ENCODE measurements around the gene PTGES2.
A peak's percentile ranks its signal among the peaks of the same experiment; 100 is the strongest.

PTGES2 gene

DNA sequence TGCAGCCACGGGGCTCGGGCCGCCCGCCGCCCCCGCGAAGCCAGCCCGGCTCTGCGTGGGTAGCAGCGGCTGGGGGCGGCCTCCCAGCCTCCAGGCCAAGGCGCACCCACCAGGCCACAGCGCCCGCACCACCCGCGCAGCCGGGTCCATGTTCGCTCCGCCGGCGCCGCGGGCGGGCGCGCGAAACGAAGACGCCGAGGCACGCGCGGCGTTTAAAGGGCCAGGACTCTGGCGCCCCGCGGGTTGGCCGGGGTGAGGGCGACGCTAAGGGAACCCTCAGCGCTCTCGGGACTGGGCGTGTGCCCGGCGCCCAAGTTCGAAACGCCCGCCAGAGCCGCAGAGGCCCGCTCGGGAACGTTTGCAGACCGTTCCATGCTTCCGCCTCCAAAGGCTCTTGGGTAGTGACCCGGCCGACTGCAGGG is at the start of gene PTGES2:
PTGES2 (minus strand) TSS at position 162 of the 422 bp plus-strand sequence; CDS start at position 150, 12 bp downstream.
- DNase-seq (ENCODE audit: low spot score): peak; percentile 88

DNA sequence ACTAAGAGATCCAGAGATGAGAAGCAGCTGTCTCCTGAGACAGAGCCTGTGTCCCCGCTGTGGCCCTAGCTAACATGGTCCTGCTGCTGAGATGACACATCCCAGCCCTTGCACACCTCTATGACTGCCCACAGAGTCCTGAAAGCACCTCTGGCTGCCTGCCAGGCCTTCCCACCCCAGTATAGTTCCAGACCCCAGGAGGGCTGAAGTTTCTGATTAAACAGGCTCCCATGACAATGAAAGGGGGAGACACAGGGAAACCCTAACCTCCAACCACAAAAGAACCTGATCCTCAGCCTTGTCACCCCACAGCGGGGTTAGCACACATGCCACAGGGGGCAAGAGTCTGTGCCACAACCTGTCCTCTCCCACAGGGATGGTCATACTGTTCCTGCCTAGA is 48.2 kb upstream of the PTGES2 start:
- no peak for DNase-seq (ENCODE audit: low spot score)

DNA sequence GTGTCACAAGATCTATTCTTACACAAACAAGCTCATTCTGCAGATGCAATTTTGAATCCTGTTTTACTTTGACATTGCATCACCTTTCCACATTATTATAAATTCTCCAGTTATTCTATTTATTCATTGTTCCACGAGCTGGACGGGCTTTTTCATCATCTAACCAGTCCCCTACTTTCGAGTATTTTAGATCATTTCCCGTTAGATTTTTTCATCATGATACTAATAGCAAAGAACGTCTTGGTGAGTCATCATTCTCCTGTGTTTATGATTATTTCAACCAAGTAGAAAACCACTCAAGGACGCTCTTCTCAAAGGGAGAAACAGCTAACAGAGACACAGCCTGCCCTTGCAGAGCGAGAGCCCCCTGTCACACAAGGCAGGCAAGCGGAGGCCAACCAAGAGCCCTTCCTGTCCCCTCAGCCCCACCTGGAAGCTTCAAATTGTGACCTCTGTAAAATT is 47.6 kb upstream of the PTGES2 start:
- DNase-seq (ENCODE audit: low spot score): no peak

DNA sequence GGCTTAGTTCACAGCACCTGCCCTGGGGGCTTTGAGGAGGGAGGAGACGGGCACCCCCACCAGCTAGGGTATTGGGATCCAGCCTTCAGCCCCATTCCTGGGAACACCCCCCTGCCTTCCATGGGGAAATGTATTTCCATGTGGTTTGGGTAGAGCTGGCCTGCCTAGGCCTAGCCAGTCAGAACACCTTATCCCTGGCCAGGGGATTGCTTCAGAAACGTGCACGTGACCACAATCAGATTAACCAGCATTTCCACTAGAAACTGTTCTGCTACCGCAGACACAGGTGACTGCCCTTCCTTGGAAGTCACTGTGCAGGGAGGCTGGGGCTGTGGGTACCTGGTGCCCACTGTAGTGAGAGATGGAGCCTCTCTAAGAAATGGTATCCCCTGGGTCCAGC is 46.5 kb upstream of the PTGES2 start:
- no peak for DNase-seq (ENCODE audit: low spot score)

DNA sequence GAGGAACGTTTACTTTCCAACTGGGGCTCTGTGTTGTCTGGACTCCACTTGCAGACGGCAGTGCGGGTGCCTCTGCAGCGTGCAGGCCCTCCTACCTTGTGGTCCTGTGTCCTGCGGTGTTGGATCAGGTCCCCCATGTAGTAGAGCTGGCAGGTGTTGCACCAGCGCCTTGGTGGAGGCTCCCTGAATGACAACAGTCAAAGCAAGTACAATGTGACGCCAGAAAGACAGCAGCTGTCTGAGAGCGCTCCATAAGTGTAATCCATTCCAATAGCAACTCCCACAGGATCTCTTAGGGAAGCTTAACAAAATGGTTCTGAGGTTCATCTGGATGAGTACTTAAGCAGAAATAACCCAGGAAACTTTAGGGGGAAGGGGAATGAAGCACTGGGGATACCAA is 42.4 kb upstream of the PTGES2 start:
- DNase-seq (ENCODE audit: low spot score): no peak

DNA sequence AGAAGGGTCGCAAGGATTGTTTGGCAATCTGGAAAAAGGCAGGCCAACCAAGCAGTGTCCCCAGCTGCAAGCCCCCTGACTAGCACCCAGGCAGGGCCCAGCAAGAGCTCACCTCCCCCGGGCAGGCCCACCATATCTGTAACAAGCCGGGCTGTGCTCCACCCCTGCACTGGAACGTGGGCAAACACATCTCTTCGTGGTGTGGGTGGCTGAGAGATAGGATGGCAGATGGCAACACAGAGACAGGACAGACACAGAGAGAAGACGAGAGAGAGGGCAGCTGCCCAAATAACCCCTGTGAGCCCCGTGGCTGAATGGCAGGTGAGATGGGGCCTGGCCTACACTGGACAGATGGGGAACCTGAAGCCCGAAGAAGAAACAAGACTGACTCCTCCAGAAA is 42.0 kb upstream of the PTGES2 start:
- DNase-seq (ENCODE audit: low spot score): peak; percentile 58

DNA sequence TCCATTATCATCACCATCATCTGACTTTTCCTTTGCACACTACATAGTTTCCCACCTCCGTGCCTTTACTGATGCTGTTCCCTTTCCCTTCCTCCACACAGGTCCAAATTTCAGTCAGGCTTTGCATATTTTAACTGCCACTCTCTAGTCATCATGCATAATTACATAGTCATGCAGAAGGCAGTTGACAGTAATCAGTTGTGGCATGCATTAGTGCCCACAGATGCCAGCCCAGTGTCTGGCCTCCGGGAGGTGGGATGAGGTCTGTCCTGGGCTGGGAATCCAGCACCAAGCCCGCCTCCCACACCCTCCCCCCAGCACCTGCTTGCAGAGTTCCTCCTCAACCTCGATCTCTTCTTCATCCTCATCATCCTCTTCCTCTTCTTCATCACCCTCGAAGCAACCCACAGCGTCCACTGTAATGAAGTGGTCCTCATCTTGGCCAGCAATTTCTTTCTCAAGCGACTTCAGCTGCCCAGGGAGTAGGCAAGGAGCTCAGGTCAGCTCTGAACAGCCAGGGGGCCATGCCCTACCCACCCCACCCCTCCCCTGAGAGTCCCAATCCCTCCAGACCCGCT is 41.3 kb upstream of the PTGES2 start:
- peak; percentile 21 for DNase-seq (ENCODE audit: low spot score)

DNA sequence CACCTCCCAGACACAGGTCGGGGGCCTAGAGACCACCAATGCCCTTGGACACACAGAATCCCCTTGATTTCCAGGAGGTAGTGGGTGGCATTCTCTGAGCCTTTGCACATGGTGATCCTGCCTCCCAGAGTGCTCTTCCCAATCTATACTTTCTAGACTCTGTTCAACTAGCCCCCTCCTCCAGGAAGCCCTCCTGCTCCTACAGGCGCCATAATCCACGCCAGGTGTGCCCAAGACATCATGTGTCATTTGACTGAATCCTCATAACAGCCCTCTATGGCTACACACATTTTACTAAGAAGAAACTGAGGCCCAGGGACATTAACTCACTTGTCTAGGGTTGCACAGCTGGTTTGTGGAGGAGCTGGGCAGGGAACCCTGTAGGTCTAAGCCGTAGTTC is 39.7 kb upstream of the PTGES2 start:
- no peak for DNase-seq (ENCODE audit: low spot score)

DNA sequence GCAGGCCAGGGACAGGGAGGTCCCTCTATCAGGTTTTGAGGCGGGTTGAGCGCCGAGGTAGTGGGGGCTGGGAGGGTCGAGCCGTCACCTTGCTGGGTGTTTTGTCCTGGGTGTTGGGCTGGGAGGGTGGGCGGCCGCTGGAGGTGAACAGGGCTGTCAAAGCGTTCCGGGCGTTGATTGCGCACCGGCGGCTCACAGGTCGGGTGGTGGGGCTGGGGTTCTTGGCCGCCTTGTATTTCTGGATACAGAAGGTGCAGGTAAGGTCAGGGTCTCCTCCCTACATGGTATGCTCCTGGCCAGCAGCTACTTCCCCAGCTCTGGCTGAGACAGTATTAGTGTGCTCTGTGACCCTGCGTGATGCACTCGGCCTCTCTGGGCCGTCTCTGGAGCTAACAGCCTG is 38.6 kb upstream of the PTGES2 start:
- no peak for DNase-seq (ENCODE audit: low spot score)

DNA sequence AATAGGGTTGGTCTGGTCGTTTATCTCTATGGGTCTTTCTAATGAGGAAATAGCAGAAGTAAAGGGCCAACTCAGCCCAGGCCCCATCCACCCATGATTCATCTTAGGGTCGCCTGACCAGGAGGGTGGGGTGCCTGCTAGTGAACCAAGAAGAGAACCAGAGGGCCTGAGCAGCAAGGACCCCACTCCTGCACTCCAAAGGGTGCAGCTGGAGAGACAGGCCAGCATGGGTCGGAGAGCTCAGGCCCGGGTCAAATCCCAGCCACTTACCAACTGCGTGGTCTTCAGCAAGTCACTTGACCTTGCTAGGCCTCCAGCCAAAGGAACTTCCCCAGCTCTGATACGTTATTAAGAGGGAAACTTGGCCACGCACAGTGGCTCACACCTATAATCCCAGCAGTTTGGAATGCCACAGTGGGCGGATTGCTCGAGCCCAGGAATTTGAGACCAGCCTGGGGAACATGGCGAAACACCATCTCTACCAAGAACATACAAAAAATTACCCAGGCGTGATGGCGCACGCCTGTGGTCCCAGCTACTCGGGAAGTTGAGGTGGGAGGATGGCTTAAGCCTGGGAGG is 36.9 kb upstream of the PTGES2 start:
- DNase-seq (ENCODE audit: low spot score): no peak

DNA sequence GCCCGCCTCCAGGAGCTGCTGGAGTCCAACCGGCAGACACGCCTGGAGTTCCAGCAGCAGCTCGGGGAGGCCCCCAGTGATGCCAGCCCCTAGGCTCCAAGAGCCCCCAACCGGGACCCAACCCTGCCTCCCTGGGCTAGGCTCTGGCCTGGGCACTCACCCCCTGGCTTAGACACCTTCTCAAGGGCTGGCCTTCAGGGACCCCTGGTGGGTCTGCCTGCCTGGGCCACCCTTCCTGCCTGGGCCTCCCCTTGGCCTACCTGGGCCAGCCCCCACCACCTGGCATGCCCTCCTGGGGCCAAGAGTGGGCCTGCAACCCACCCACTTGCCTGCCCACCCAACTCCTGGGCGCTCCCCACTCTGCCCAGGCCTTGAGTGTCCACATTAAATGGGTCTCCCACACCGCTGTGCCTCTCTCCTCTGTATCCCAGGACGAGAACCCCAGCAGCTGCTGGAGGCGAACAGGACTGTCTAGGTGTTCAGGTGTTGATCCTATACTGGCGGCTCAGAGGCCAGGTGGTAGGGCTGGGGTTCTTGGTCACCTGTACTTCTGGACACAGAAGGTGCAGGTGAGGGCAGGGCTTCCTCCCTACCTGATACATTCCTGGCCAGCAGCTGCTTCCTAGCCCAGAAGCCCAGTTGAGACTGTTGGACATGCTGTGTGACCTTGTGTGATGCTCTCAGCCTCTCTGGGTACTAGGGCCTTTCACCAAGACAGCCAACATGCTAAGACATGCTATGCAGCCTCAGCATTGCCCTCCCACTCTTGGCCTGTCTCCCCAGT is 36.2 kb upstream of the PTGES2 start:
- no peak for DNase-seq (ENCODE audit: low spot score)

DNA sequence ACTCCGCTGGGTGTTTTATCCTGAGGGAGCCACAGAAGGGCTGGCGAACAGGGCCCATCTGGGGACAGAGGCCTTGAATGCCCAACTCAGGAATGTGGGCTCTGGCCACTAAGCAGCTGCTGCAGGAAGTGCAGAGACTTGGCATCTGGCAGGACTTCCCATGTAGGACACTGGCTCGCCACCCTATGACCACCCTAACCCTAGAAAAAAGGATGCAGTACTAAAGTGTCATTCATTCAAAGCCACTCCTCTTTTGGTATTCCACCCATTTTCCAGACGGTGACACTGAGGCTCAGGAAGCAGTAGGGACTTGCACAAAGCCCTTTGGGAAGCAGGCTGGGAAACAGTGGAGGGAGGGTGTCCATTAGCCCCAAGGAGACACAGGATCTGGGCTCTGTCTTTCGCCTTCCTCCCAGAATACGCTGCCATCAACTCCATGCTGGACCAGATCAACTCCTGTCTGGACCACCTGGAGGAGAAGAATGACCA is 35.5 kb upstream of the PTGES2 start:
- no peak for DNase-seq (ENCODE audit: low spot score)

DNA sequence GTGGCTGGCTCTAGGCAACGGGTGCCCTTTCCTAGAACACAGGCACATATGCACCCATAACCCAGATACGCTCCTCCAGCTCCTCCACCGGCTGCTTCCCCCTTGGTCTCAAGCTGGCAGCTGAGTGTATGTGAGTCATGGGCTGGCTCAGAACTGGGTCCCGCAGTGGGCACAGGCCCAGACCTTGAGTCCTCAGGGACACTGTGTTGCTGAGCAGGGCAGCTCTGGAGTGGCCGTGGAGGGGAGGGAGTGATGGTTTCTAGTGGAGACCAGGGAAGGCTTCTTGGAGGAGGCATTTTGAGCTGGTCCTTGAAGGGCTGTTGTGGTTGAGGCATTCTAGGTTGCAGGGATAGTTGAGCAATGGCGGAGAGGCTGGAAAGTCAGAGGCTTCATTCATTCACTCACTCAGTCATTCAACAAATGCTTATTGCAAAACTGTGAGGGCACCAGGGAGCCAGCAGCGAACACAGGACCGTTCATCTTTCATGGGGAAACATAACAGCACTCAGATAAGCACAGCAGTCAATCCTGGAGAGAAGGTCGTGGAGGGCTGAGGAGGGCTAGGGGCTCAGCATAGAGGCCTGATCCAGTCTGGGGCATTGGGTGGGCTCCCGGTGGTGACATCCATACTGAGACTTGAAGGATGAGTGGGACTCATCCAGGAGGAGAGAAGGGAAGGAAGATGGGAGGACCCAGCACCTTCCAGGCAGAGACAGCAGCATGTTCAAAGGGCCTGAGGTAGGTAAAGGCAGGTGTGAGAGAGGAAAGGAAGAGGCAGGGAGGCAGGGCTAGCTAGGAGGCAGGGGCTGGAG is 34.9 kb upstream of the PTGES2 start:
- no peak for DNase-seq (ENCODE audit: low spot score)

DNA sequence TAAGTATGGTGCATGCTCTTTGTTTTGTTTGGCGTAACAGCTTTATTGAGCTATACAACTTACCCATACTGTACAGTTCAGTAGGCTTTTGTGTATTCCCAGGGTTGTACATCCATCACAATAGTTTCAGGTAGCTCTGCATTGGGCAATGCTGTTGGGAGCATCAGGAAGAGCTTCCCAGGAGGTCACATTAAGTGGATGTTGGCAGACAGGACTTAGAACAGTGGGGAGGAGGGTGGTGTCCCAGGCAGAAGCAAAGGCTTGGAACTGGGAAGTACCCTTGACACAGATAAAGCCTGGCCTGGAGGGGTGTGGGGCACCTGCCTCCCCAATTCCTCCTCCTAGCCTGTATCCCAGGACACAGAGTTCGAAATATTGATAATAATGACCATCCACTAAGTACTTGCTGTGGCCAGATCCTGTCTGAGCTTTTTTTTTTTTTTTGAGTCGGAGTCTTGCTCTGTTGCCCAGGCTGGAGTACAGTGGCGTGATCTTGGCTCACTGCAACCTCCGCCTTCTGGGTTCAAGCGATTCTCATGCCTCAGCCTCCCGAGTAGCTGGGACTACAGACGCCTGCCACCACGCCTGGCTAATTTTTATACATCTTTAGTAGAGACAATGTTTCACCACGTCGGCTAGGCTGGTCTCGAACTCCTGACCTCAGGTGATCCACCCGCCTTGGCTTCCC is 33.8 kb upstream of the PTGES2 start:
- no peak for DNase-seq (ENCODE audit: low spot score)

DNA sequence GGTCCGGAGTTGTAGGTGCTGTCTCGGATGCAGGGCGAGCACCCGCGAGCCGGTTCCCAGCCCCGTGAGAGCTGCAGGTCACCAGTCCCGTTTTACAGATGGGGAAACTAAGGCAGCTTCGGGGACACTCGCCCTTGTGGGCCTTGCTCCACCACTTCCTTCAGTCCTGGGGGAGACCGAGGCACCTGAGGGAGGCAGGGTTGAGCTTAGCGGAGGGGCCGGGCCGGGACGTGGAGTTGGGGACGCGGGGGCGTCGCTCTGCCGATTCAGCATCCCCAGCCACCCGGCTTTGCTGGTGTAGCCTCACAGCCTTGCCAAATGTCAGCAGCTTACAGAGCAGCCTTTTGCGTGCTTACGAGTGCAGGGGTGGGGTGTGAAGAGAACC is 33.1 kb upstream of the PTGES2 start:
- DNase-seq (ENCODE audit: low spot score): peak; percentile 32

DNA sequence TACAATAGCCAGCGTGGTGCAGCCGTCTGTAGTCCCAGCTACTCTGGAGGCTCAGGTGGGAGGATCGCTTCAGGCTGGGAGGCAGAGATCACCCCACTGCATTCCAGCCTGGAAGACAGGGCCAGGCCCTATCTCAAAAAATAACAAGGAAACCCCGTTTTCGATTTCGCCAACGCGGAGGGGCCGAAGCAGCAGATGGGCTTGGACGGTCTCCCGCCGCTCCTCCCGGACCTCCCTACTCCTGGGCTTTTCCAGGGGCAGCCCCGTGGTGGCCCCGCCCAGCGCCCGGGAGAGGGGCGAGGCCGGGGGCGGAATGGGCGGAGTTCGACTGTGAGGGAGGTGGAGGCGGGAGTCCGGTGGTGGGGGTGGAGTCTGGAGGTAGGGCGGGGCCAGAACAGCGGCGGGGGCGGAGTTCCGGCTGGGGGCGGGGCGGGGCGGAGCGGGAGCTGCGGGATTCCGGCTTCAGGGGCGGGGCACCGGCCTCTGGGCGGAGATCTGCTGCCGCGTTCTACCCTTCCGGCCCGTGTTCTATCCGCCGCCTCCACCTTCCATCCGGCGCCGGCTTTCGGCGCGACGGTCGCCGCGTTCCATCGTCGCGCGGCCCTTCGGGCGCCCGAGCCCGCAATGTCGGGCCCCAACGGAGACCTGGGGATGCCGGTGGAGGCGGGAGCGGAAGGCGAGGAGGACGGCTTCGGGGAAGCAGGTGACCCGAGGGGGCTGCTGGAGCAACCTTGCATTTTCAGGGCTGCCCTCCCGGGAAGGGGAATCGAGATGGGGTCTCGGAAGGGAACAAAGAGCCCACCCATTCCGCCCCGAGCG is 32.5 kb upstream of the PTGES2 start, which contains the start of gene BBLN:
BBLN (plus strand) TSS at position 482 of the 819 bp plus-strand sequence; CDS start at position 625, 143 bp downstream.
- peak; percentile 93 for DNase-seq (ENCODE audit: low spot score)

DNA sequence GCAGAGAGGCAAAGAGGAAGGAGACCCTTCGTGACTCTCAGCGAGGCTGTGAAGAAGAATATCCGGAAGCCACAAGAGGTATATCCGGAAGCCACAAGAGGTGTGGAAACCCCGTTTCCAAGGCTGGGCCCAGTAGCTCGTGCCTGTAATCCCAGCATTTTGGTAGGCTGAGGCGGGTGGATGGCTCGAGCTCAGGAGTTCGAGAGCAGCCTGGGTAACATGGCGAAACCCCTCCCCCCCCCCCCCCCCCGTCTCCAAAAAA is 31.9 kb upstream of the PTGES2 start:
- DNase-seq (ENCODE audit: low spot score): no peak

DNA sequence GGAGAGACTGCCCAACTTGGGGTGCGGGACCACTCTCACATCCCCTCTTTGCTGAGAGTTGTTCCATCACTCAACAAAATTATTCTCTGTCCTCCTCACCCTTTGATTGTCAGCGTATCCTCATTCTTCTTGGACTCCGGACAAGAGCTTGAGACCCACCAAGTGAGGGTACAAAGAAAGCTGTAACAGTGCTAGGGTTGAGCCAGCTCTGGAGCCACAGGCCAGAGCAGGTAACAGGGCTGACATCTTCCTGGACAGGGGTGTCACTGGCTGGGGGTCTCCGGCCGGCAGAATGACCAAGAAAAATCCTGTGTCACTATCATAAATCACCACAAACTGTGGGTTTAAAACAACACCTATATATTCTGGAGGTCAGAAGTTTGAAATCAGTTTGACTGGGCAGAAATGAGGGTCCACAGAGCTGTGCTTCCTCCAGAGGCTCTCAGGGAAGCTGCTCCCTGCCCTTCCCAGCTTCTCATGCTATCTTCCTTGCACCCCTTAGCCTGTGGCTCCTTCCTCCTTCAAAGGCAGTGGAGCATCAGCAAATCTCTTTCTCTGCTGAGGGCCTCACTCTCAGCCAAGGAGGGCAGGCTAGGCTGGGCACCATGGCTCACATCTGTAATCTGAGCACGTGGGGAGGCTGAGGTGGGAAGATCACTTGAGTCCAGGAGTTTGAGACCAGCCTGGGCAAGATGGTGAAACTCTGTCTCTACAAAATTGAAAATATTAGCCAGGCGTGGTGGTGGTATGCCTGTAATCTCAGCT is 28.4 kb upstream of the PTGES2 start:
- no peak for DNase-seq (ENCODE audit: low spot score)

DNA sequence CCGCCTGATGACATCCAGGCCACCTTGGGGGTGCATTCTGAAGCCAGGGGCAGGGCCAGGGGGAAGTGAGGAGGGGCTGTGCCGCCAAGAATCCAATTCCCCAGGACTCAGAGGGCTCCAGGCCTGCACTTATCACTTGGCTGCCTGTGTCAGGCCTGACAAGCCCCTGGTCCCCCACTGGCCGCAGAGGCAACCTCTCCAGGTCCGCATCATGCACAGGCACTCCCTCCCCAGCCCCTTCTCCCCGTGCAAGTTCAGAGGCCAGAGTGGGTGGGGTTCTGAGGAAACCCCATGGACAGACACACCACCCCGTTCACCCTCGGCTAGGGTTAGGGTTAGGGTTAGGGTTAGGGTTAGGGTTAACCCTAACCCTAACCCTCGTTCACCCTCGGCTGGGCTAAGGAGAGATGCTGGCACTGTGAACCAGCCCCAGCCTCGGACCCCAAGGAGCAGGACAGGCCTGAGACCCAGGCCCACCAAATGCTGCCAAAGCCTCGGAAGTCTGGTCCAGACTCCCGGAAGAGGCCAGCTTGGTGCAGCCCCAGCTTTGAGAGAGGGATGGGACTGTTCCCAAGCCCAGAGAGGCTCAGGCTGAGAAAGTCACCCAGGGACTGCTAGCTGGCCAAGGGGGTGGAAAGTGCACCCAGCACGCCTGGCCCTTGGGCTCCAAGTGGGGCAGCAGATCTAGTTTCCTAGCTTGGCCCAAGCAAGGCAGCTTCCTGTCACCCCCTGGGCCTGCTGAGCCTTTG is 26.6 kb upstream of the PTGES2 start:
- no peak for DNase-seq (ENCODE audit: low spot score)

All from hematopoietic multipotent progenitor cell treated with erythropoietin and hydrocortisone succinate and interleukin-3 and kit ligand, for 15 days (in vitro differentiated cells).